Measurements from ENCODE around the gene CRYGB.
"Not testable (repeated sequence)": the region's sequence is repeated elsewhere in the genome, so short reads cannot be mapped to it uniquely, and the experiment has no call there.

The CRYGB gene

DNA sequence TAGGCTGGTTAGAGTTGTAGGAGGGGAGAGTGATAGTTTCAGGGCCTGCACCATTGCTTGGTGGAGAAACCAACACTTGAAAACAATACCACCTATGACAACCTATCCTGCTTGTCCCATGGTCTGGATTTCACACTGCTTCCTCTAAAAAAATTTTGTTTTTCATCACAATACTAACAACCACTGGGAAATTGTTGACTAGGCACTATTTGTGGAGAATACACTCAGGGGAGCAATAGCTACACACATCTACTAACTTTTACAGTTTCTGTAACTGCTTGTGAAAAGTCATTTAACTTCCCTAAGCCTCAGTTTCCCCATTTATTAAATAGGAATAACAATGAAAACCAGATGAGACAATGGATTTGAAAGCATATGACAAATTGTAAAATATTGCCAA lies 4.1 kb upstream of the CRYGB start:
- no peak for DNase-seq (ENCODE audit: low read depth)

DNA sequence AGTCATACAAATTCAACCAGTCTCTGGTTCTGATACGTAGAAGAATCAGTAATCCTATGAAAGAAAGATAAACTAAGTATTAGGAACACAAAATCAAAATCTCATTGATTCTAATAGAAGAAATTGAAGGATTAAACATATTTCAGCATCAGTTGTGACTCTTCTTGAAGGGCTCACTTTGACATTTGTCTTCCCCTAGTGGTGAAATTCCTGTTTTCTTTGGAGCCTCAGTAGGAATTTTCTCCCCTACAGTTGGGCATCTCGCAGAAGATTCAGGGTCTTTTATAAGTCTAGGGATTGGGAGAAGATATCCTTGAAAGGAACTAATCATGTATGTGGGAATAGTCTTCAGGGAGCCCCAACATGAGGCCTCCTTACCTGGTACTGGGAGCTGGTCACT lies 2.8 kb upstream of the CRYGB start:
- no peak for DNase-seq (ENCODE audit: low read depth)

DNA sequence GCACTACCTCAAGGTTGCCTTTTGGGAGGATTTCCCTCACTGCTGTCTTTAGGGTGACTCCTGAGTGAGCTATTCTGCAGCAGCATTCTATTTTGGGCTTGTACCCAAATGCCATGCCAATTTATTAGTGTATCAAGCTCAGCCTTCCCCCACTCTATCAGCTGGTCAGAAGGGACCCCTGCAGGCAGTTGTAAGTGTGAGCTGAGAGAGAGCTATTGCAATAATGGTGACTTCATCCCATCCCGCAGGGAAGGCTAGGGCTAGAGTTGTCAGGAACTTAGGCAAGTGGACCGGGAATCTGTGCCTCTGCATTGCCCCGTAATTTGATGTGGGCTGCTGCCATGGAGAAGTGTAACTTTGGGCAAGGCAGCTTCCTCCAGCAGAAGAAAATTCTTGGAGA lies 1.8 kb upstream of the CRYGB start:
- no peak for DNase-seq (ENCODE audit: low read depth)

DNA sequence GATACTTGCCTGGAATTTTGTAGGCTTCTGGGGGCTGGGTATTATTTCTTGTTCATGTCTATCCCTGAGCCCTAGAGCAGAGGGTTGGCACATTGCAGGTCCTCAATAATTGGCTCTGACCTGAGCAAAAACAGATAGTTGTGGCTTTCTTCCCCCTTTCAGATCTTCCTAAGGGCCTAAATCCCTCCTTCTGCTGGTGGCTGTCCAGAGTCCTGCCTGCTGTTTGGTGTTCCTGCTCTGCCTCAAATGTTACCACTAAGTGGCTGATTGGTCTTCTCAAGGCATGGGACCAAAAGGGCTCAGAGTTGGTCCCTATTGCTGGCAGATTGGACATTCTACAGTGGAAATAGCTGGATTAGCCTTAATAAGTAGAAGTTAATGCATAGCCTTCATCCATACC lies 1.1 kb upstream of the CRYGB start:
- DNase-seq (ENCODE audit: low read depth), result no peak

- DNase-seq (ENCODE audit: low read depth), result no peak
These were observed 2.8 kb downstream of the CRYGB start for GRCh38 chr2:208142925-208143799.

GRCh38 chr2:208142240-208142924 lies 3.6 kb downstream of the CRYGB start:
- no peak for DNase-seq (ENCODE audit: low read depth)

DNA sequence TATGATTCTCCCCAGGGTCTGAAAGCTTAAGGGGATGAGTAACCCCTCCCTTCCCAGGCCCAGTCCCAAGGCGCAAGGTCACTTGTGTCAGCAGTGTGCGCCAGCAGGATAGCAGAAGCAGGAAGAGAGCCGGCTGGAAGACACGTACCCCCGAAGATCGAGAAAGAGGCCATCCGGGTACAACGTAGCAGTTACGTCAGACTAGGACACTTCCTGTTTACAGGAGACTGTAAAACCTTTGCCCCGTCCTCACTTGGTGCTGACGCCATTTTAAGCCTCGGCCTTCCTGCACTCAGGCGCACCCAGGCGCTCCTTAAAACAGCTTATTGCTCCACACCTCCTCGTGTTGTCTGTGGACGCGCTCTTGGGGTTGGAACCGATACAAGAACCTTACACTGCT lies 6.5 kb downstream of the CRYGB start:
- no peak for DNase-seq (ENCODE audit: low read depth)

GRCh38 chr2:208138334-208138733 lies 7.6 kb downstream of the CRYGB start:
- not testable (repeated sequence) for DNase-seq (ENCODE audit: low read depth)

GRCh38 chr2:208136716-208137094 lies 9.3 kb downstream of the CRYGB start:
- DNase-seq (ENCODE audit: low read depth), result no peak

DNA sequence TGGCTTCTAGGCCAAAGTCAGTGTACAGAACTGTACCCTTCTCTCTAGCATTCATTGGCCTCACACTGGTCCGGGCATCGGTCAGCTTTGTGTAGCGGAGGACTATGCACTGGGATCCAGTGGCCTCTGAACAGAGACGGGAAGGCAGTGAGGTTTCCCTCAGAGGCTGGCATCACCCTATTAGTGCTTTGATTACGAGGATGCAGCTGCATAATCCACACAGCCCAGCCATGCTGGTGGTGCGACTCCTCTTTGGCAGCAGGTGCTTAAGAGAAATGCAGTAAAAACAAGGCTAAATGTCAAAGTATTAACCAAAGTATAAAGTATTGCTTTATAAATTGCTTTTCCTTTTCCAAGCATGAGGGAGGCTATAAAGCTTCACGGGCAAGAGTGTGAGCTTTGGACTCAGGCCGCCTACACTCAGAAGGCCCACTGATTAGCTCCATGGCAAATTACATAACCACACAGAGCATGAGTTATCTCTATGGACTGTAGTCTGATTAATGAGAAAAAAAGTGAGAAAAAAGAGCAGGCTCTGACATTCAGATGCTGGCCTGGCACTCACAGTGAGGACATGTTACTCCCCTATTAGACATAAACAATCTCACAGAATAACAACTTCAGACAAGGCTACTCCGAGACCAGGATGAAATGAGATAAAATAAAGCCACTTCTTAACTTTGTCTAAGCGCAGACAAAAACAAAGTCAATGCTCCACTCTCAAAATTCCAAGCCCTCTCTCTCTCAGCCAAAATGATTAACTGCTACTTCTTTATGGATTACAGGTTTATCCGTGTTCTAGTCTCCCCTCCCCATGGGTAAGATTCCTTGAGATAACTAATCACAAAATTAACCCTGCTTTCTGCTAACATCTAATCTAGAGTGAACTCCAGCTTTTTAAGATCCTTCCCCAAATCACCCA lies 9.9 kb downstream of the CRYGB start:
- no peak for DNase-seq (ENCODE audit: low read depth)

- DNase-seq (ENCODE audit: low read depth), result no peak
These were observed 10.9 kb downstream of the CRYGB start for GRCh38 chr2:208134928-208135586.

GRCh38 chr2:208130712-208131110 lies 15.2 kb downstream of the CRYGB start:
- DNase-seq (ENCODE audit: low read depth), result no peak

- no peak for DNase-seq (ENCODE audit: low read depth)
These were observed 15.9 kb downstream of the CRYGB start, which contains the start of gene CRYGC for GRCh38 chr2:208129744-208130711. TSS of gene CRYGC (minus strand) at chr2:208129828. CDS start at chr2:208129792, 36 bp downstream.

GRCh38 chr2:208128136-208128535 lies 17.8 kb downstream of the CRYGB start:
- DNase-seq (ENCODE audit: low read depth), result no peak

- no peak for DNase-seq (ENCODE audit: low read depth)
These were observed 18.9 kb downstream of the CRYGB start for GRCh38 chr2:208127090-208127489.

DNA sequence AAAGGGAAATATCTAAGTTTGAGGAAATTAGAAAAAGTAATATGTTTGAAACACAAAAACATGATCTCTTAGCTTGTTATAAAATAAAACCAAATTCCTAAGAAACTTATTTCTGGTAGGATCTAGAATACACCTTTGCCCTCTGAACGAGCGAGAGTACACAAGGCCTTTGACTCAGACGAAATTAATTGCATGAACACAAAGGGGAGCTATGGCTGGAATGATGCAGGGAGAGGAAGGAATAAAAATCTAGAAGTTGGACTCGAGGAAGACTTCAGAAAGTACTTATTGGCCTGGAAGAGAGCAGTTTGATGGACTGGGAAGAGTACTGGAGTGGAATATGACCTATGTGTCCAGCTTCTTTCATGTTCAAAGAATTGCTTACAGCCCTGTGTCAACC lies 20.7 kb downstream of the CRYGB start:
- DNase-seq (ENCODE audit: low read depth), result no peak

- DNase-seq (ENCODE audit: low read depth), result not testable (repeated sequence)
These were observed 21.8 kb downstream of the CRYGB start, which contains the start of gene CRYGD for GRCh38 chr2:208124013-208124715. TSS of gene CRYGD (minus strand) at chr2:208124524. CDS start at chr2:208124473, 51 bp downstream.

- no peak for DNase-seq (ENCODE audit: low read depth)
These were observed 23.7 kb downstream of the CRYGB start for GRCh38 chr2:208122248-208122647.

DNA sequence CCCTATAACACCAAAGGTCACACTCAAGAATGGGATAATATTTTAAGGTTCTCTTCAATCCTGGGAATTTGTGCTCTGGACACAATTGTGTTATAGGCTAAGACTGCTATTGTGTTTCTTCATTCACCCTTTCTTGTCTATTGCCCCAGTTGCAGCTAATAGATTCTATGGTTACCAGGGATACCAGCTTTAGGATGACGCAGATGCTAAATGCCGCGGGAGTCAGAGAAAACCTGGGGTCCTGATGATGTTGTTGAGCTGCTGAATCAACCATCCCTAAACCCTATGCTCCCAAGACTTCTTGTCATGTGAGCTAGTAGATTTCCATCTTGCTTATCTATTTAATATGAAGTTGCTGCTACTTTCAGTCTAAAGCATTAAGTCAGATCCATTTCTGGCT lies 27.0 kb downstream of the CRYGB start:
- DNase-seq (ENCODE audit: low read depth), result no peak

DNA sequence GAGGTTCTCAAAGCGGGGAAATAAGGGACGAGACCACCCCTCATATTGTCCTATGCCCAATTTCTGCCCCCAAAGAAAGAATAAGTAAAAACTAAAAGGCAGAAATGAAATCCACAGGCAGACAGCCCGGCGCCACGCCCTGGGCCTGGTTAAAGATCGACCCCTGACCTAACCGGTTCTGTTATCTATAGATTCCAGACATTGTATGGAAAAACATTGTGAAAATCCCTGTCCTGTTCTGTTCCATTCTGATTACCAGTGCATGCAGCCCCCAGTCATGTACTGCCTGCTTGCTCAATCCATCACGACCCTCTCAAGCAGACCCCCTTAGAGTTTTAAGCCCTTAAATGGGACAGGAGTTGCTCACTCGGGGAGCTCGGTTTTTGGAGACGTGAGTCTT lies 28.6 kb downstream of the CRYGB start:
- not testable (repeated sequence) for DNase-seq (ENCODE audit: low read depth)
